Activated CD4-positive, alpha-beta T cell treated with anti-CD3 and anti-CD28 coated beads for 36 hours (primary cell): Measurements from ENCODE around the gene STXBP4. TPM values are rescaled to one million over a fixed set of nuclear protein-coding genes. Genes with fewer than 3 reads are reported as not detected.

Source experiments
- ATAC-seq: fragments of 200-7000 bp; cut with Tn5 transposase; one replicate; pipeline ENCODE4 v1.10.0; 2021; ENCODE audit warnings: mild to moderate bottlenecking, moderate library complexity
- CTCF ChIA-PET: fragments of 350-600 bp; sonication (Branson Sonifier 250); formaldehyde crosslinking; loops from one replicate; lab custom pipeline; 2021; ENCODE audit warnings: antibody characterized with exemption; lab: Charles Lee
- POLR2A ChIA-PET: fragments of 350-600 bp; sonication (Branson Sonifier 250); formaldehyde crosslinking; loops from one replicate; lab custom pipeline; 2021; ENCODE audit warnings: antibody characterized with exemption, inconsistent platforms; lab: Charles Lee
- DNase-seq: peaks from one replicate; pipeline ENCODE4 v3.0.0-alpha.2; 2020
- H3K27ac Mint-ChIP-seq: one replicate; pipeline ENCODE4 v1.8.0; 2021; ENCODE audit warnings: mixed read lengths
- H3K27me3 Mint-ChIP-seq: one replicate; pipeline ENCODE4 v1.8.0; 2021; ENCODE audit warnings: mixed read lengths
- H3K36me3 Mint-ChIP-seq: one replicate; pipeline ENCODE4 v1.8.0; 2021; ENCODE audit warnings: low read depth, mixed read lengths
- H3K4me1 Mint-ChIP-seq: one replicate; pipeline ENCODE4 v1.8.0; 2021; ENCODE audit warnings: mixed read lengths
- H3K4me3 Mint-ChIP-seq: one replicate; pipeline ENCODE4 v1.8.0; 2021; ENCODE audit warnings: mild to moderate bottlenecking, moderate library complexity, mixed read lengths
- H3K9me3 Mint-ChIP-seq: one replicate; pipeline ENCODE4 v1.8.0; 2021; ENCODE audit warnings: low read depth, mixed read lengths
- intact Hi-C, 2 experiments: fragments of 100-400 bp; cut with DNase I in 1 of 2; cut with micrococcal nuclease in 1 of 2; formaldehyde crosslinking; loops; one replicate each; pipeline versions ENCODE4 v1.14.2 to v1.15.1; 2022 to 2024; cut with DNase I, micrococcal nuclease
- total RNA-seq, 2 experiments: library from RNA; stranded (reverse); gene quantifications; one replicate each; pipeline ENCODE4 v1.2.3, GENCODE V29; 2021

STXBP4 gene
- total RNA-seq, 2 experiments from 2014 or later, result 5.4 to 7.2 TPM

GRCh38 chr17:54991567-54991966 is 23.0 kb downstream of the STXBP4 start:
- DNase-seq, result no peak
- Mint-ChIP-seq H3K4me1 (no peaks in the 10 kb centered on the region), H3K36me3 (no peaks in the 10 kb centered on the region), H3K4me3 (no peak overlapping the region), H3K27ac (no peak overlapping the region), H3K9me3 (no peaks in the 10 kb centered on the region), H3K27me3 (no peaks in the 10 kb centered on the region)
- ChIA-PET CTCF (interaction anchor here (0.5 to 5.1 kb wide), 9 partner anchors 23 to 646 kb away, joined by 3 to 70 read pairs (median 6); partner anchors contain the start of genes COX11 and STXBP4), POLR2A (no interaction called here)
- intact Hi-C loops, result loop anchor here (5.0 to 10.0 kb wide), 2 partner anchors 243 to 521 kb away; partner anchors contain the start of gene SMIM36 (in 2 of the 2)
- no peak for ATAC-seq

GRCh38 chr17:54992797-54993639 is 24.5 kb downstream of the STXBP4 start:
- DNase-seq (no peak), ATAC-seq (peak; percentile 33)
- H3K4me1 Mint-ChIP-seq, result no peaks in the 10 kb centered on the region
- no peak overlapping the region for H3K4me3 Mint-ChIP-seq
- H3K27me3 Mint-ChIP-seq, result no peaks in the 10 kb centered on the region
- no peak overlapping the region for H3K27ac Mint-ChIP-seq
- ChIA-PET POLR2A (no interaction called here), CTCF (interaction anchor here (0.6 to 5.1 kb wide), 32 partner anchors 10 to 1850 kb away, joined by 3 to 70 read pairs (median 4); no protein-coding TSS in a partner anchor)
- no peaks in the 10 kb centered on the region for H3K36me3 Mint-ChIP-seq
- no peaks in the 10 kb centered on the region for H3K9me3 Mint-ChIP-seq
- intact Hi-C loops, result loop anchor here (1.0 to 10.0 kb wide), 5 partner anchors 242 to 519 kb away; partner anchors contain the start of gene SMIM36 (in 2 of the 2)

GRCh38 chr17:54996441-54996840 is 27.9 kb downstream of the STXBP4 start:
- no peak for DNase-seq
- ATAC-seq, result no peak
- Mint-ChIP-seq H3K4me1 (no peaks in the 10 kb centered on the region), H3K36me3 (no peaks in the 10 kb centered on the region), H3K27ac (no peak overlapping the region), H3K4me3 (no peak overlapping the region), H3K9me3 (no peaks in the 10 kb centered on the region), H3K27me3 (no peaks in the 10 kb centered on the region)
- ChIA-PET CTCF (interaction anchor here (1.1 to 2.0 kb wide), 2 partner anchors 9 to 359 kb away, joined by 4 to 5 read pairs; no protein-coding TSS in a partner anchor), POLR2A (no interaction called here)
- intact Hi-C loops, result loop anchor here in 1 of 2 experiments (10.0 kb wide), 1 partner anchor 238 kb away; no protein-coding TSS in a partner anchor

- Mint-ChIP-seq H3K36me3 (peaks cover 2% of the 10 kb centered on the region), H3K4me3 (no peak overlapping the region), H3K4me1 (no peaks in the 10 kb centered on the region), H3K27ac (no peak overlapping the region), H3K27me3 (no peaks in the 10 kb centered on the region), H3K9me3 (no peaks in the 10 kb centered on the region)
- ATAC-seq (no peak), DNase-seq (no peak)
- ChIA-PET POLR2A (no interaction called here), CTCF (interaction anchor here (0.8 to 1.7 kb wide), 3 partner anchors 9 to 354 kb away, joined by 3 to 5 read pairs (median 5); no protein-coding TSS in a partner anchor)
- intact Hi-C loops, result no loop called here
Observed at GRCh38 chr17:55002458-55002857, 33.9 kb downstream of the STXBP4 start.

GRCh38 chr17:55004484-55004883 is 35.9 kb downstream of the STXBP4 start:
- Mint-ChIP-seq H3K9me3 (no peaks in the 10 kb centered on the region), H3K4me1 (no peaks in the 10 kb centered on the region), H3K36me3 (peaks cover 3% of the 10 kb centered on the region), H3K27me3 (no peaks in the 10 kb centered on the region), H3K27ac (no peak overlapping the region), H3K4me3 (no peak overlapping the region)
- ChIA-PET CTCF (interaction anchor here (0.8 to 4.3 kb wide), 2 partner anchors 11 to 350 kb away, joined by 3 to 27 read pairs; no protein-coding TSS in a partner anchor), POLR2A (no interaction called here)
- ATAC-seq (no peak), DNase-seq (no peak)
- intact Hi-C loops, result no loop called here

- intact Hi-C loops, result no loop called here
- Mint-ChIP-seq H3K4me3 (no peak overlapping the region), H3K27me3 (no peaks in the 10 kb centered on the region), H3K27ac (no peak overlapping the region), H3K9me3 (no peaks in the 10 kb centered on the region), H3K4me1 (no peaks in the 10 kb centered on the region), H3K36me3 (peaks cover 3% of the 10 kb centered on the region)
- POLR2A ChIA-PET, result no interaction called here
- CTCF ChIA-PET, result interaction anchor here (1.1 to 4.3 kb wide), 5 partner anchors 9 to 32 kb away, joined by 4 to 27 read pairs (median 5); no protein-coding TSS in a partner anchor
- DNase-seq (no peak), ATAC-seq (no peak)
Observed at GRCh38 chr17:55005520-55005919, 37.0 kb downstream of the STXBP4 start.

- ATAC-seq (no peak), DNase-seq (no peak)
- no peak overlapping the region for H3K27ac Mint-ChIP-seq
- H3K4me1 Mint-ChIP-seq, result no peaks in the 10 kb centered on the region
- ChIA-PET CTCF (no interaction called here), POLR2A (no interaction called here)
- no peaks in the 10 kb centered on the region for H3K27me3 Mint-ChIP-seq
- no peaks in the 10 kb centered on the region for H3K36me3 Mint-ChIP-seq
- H3K9me3 Mint-ChIP-seq, result no peaks in the 10 kb centered on the region
- intact Hi-C loops, result no loop called here
- H3K4me3 Mint-ChIP-seq, result no peak overlapping the region
Observed at GRCh38 chr17:55023626-55024025, 55.1 kb downstream of the STXBP4 start.

GRCh38 chr17:55037828-55038227 is 69.3 kb downstream of the STXBP4 start:
- DNase-seq, result peak; percentile 16
- ChIA-PET CTCF (no interaction called here), POLR2A (no interaction called here)
- H3K36me3 Mint-ChIP-seq, result peaks cover under 1% of the 10 kb centered on the region
- intact Hi-C loops, result no loop called here
- no peak overlapping the region for H3K27ac Mint-ChIP-seq
- no peaks in the 10 kb centered on the region for H3K4me1 Mint-ChIP-seq
- no peaks in the 10 kb centered on the region for H3K27me3 Mint-ChIP-seq
- peak; percentile 78 for ATAC-seq
- H3K9me3 Mint-ChIP-seq, result no peaks in the 10 kb centered on the region
- H3K4me3 Mint-ChIP-seq, result no peak overlapping the region

- intact Hi-C loops, result no loop called here
- Mint-ChIP-seq H3K4me3 (no peak overlapping the region), H3K27ac (no peak overlapping the region), H3K9me3 (no peaks in the 10 kb centered on the region), H3K4me1 (no peaks in the 10 kb centered on the region), H3K27me3 (no peaks in the 10 kb centered on the region), H3K36me3 (peaks cover under 1% of the 10 kb centered on the region)
- ChIA-PET POLR2A (no interaction called here), CTCF (no interaction called here)
- no peak for ATAC-seq
- DNase-seq, result no peak
Observed at GRCh38 chr17:55038291-55038690, 69.7 kb downstream of the STXBP4 start.

- DNase-seq, result no peak
- intact Hi-C loops, result no loop called here
Observed at GRCh38 chr17:55040611-55041010, 72.0 kb downstream of the STXBP4 start.

GRCh38 chr17:55053855-55054254 is 85.3 kb downstream of the STXBP4 start:
- Mint-ChIP-seq H3K9me3 (no peaks in the 10 kb centered on the region), H3K27me3 (no peaks in the 10 kb centered on the region), H3K4me1 (no peaks in the 10 kb centered on the region), H3K36me3 (no peaks in the 10 kb centered on the region), H3K4me3 (no peak overlapping the region), H3K27ac (no peak overlapping the region)
- no peak for ATAC-seq
- ChIA-PET CTCF (interaction anchor here (0.8 kb wide), 1 partner anchor 61 kb away, joined by 4 read pairs; no protein-coding TSS in a partner anchor), POLR2A (no interaction called here)
- intact Hi-C loops, result loop anchor here (5.0 kb wide), 2 partner anchors 243 to 293 kb away; no protein-coding TSS in a partner anchor
- no peak for DNase-seq

More at GRCh38 chr17:55040611-55041010, 72.0 kb downstream of the STXBP4 start:
- ATAC-seq, result no peak
- H3K27ac Mint-ChIP-seq, result no peak overlapping the region
- H3K27me3 Mint-ChIP-seq, result no peaks in the 10 kb centered on the region
- H3K9me3 Mint-ChIP-seq, result no peaks in the 10 kb centered on the region
- ChIA-PET POLR2A (no interaction called here), CTCF (interaction anchor here (0.6 kb wide), 1 partner anchor 483 kb away, joined by 3 read pairs; no protein-coding TSS in a partner anchor)
- H3K4me1 Mint-ChIP-seq, result no peaks in the 10 kb centered on the region
- H3K4me3 Mint-ChIP-seq, result no peak overlapping the region
- H3K36me3 Mint-ChIP-seq, result peaks cover 5% of the 10 kb centered on the region
